SK-N-SH treated with all-trans-retinoic acid at 6 μM for 48 hours (cell line): ENCODE measurements around the gene SGF29.

Experiments
- ATAC-seq: fragments of 200-7000 bp; cut with Tn5 transposase; 3 replicates; pipeline ENCODE4 v1.9.1; 2020; ENCODE audit warnings: mild to moderate bottlenecking, moderate library complexity
- BACH2 ChIP-seq: fragments of 250-450 bp; sonication (Bioruptor Pico); IDR thresholded peaks from 2 replicates; pipeline ENCODE4 v1.9.0; 2021; ENCODE audit warnings: mild to moderate bottlenecking, borderline replicate concordance
- CSRNP3 ChIP-seq: fragments of 250-450 bp; sonication (Bioruptor Pico); IDR thresholded peaks from 2 replicates; pipeline ENCODE4 v1.5.1; 2021; ENCODE audit warnings: mild to moderate bottlenecking, moderate library complexity
- ESRRG ChIP-seq: fragments of 250-450 bp; sonication (Bioruptor Pico); IDR thresholded peaks from 2 replicates; pipeline ENCODE4 v1.6.1; 2021; ENCODE audit warnings: mild to moderate bottlenecking
- ISL1 ChIP-seq: fragments of 250-450 bp; sonication (Bioruptor Pico); IDR thresholded peaks from 2 replicates; pipeline ENCODE4 v2.1.2; 2022; ENCODE audit warnings: mild to moderate bottlenecking, moderate library complexity
- OSR1 ChIP-seq: fragments of 250-450 bp; sonication (Bioruptor Pico); IDR thresholded peaks from 2 replicates; pipeline ENCODE4 v1.8.0; 2022; ENCODE audit warnings: moderate library complexity, mild to moderate bottlenecking, inconsistent platforms
- PPARA ChIP-seq: fragments of 250-450 bp; sonication (Bioruptor Pico); IDR thresholded peaks from 2 replicates; pipeline ENCODE4 v1.5.0; 2020; ENCODE audit warnings: mild to moderate bottlenecking, borderline replicate concordance
- RARB ChIP-seq: fragments of 250-450 bp; sonication (Bioruptor Pico); IDR thresholded peaks from 2 replicates; pipeline ENCODE4 v1.8.0; 2021; ENCODE audit warnings: mild to moderate bottlenecking, moderate library complexity
- SNAI2 ChIP-seq: fragments of 250-450 bp; sonication (Bioruptor Pico); IDR thresholded peaks from 2 replicates; pipeline ENCODE4 v1.5.0; 2020; ENCODE audit warnings: mild to moderate bottlenecking, moderate library complexity
- TCF4 ChIP-seq: fragments of 250-450 bp; sonication (Bioruptor Pico); IDR thresholded peaks from 2 replicates; pipeline ENCODE4 v1.8.0; 2021; ENCODE audit warnings: mild to moderate bottlenecking, moderate library complexity, borderline replicate concordance
- ZC3H10 ChIP-seq: fragments of 250-450 bp; sonication (Bioruptor Pico); IDR thresholded peaks from 2 replicates; pipeline ENCODE4 v1.5.1; 2021; ENCODE audit warnings: mild to moderate bottlenecking, moderate library complexity
- ZFP3 ChIP-seq: fragments of 250-450 bp; sonication (Bioruptor Pico); IDR thresholded peaks from 2 replicates; pipeline ENCODE4 v1.5.0; 2020; ENCODE audit warnings: mild to moderate bottlenecking, moderate library complexity
- ZFP30 ChIP-seq: fragments of 450-650 bp; formaldehyde crosslinking; IDR thresholded peaks from 2 replicates; pipeline ENCODE4 v1.5.0; 2022; ENCODE audit warnings: mild to moderate bottlenecking, moderate library complexity
- ZNF565 ChIP-seq: fragments of 450-650 bp; formaldehyde crosslinking; conservative IDR thresholded peaks from 2 replicates; pipeline ENCODE4 v1.5.0; 2020; ENCODE audit warnings: low read depth, mild to moderate bottlenecking, moderate library complexity
- ZNF70 ChIP-seq: fragments of 450-650 bp; formaldehyde crosslinking; IDR thresholded peaks from 2 replicates; pipeline ENCODE4 v1.5.0; 2020; ENCODE audit warnings: mild to moderate bottlenecking, moderate library complexity
- ZNF8 ChIP-seq: fragments of 450-650 bp; formaldehyde crosslinking; IDR thresholded peaks from 2 replicates; pipeline ENCODE4 v1.5.0; 2020; ENCODE audit warnings: mild to moderate bottlenecking, moderate library complexity
- TF ChIP-seq, protein P1 (sequence below): fragments of 250-450 bp; sonication (Bioruptor Pico); IDR thresholded peaks from 2 replicates; pipeline ENCODE4 v1.8.0; 2021; ENCODE audit warnings: low read depth, mild to moderate bottlenecking, moderate library complexity, borderline replicate concordance
- TF ChIP-seq, protein P2 (sequence below): fragments of 250-450 bp; sonication (Bioruptor Pico); IDR thresholded peaks from 2 replicates; pipeline ENCODE4 v1.5.1; 2020; ENCODE audit warnings: low read depth, mild to moderate bottlenecking, moderate library complexity
- TF ChIP-seq, protein P3 (sequence below): fragments of 250-450 bp; sonication (Bioruptor Pico); IDR thresholded peaks from 2 replicates; pipeline ENCODE4 v1.5.0; 2020; ENCODE audit warnings: mild to moderate bottlenecking, moderate library complexity

Gene SGF29

GRCh38 chr16:28511801-28512789 is 41.6 kb upstream of the SGF29 start (continued):
- no peak for TF ChIP-seq OSR1
- TF ChIP-seq PPARA (CRISPR knock-in tag), result no peak

DNA sequence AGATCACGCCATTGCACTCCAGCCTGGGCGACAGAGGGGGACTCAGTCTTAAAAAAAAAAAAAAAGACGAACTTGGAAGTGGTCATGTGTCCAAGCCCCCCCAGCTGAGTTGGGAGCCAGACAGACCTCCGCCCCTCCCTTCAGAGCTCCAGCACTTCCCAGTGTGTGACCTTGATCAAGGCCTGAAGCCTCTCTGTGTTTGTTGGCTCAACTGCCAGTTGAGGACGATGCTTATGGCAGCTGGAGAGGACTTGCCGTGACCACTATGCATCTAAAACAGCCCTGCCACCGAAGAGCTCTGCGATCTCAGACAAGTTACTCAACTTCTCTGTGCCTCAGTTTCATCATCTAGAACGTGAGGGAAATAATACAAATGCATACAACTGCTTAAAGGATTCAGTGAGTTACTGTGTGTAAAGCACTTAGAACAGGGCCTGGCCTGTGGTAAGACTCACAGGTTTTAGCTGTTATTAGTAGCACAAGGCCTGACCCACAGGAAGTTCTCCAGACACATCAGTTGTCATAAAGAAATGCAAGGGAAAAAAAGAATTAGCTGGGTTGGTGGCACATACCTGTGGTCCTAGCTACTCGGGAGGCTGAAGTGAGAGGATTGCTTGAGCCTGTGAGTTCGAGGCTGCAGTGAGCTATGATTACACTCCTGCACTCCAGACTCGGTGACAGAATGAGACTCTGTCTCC is 40.1 kb upstream of the SGF29 start:
- TF ChIP-seq ZFP30 (CRISPR knock-in tag) (no peak), BACH2 (CRISPR knock-in tag) (no peak), ZC3H10 (CRISPR knock-in tag) (no peak), ISL1 (no peak)
- TF ChIP-seq, protein P1, sequence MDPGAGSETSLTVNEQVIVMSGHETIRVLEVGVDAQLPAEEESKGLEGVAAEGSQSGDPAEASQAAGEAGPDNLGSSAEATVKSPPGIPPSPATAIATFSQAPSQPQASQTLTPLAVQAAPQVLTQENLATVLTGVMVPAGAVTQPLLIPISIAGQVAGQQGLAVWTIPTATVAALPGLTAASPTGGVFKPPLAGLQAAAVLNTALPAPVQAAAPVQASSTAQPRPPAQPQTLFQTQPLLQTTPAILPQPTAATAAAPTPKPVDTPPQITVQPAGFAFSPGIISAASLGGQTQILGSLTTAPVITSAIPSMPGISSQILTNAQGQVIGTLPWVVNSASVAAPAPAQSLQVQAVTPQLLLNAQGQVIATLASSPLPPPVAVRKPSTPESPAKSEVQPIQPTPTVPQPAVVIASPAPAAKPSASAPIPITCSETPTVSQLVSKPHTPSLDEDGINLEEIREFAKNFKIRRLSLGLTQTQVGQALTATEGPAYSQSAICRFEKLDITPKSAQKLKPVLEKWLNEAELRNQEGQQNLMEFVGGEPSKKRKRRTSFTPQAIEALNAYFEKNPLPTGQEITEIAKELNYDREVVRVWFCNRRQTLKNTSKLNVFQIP (CRISPR knock-in tag), result no peak
- TF ChIP-seq, protein P2, sequence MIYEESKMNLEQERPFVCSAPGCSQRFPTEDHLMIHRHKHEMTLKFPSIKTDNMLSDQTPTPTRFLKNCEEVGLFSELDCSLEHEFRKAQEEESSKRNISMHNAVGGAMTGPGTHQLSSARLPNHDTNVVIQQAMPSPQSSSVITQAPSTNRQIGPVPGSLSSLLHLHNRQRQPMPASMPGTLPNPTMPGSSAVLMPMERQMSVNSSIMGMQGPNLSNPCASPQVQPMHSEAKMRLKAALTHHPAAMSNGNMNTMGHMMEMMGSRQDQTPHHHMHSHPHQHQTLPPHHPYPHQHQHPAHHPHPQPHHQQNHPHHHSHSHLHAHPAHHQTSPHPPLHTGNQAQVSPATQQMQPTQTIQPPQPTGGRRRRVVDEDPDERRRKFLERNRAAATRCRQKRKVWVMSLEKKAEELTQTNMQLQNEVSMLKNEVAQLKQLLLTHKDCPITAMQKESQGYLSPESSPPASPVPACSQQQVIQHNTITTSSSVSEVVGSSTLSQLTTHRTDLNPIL (CRISPR knock-in tag), result no peak
- ATAC-seq, result no peak; the same call in 2 of the 3 replicates

- TF ChIP-seq ZFP3, result no peak
- no peak for TF ChIP-seq SNAI2 (CRISPR knock-in tag)
- ATAC-seq, result no peak; the same call in 2 of the 3 replicates
Observed at GRCh38 chr16:28514246-28514645, 39.5 kb upstream of the SGF29 start.

GRCh38 chr16:28520672-28521071 is 33.0 kb upstream of the SGF29 start:
- TF ChIP-seq RARB (CRISPR knock-in tag), result no peak
- no peak for TF ChIP-seq ZNF8 (CRISPR knock-in tag)
- TF ChIP-seq PPARA (CRISPR knock-in tag), result no peak
- TF ChIP-seq ZNF70 (CRISPR knock-in tag), result no peak
- no peak for TF ChIP-seq ZNF565 (CRISPR knock-in tag)
- TF ChIP-seq, protein P2 (CRISPR knock-in tag), result no peak
- TF ChIP-seq, protein P1 (CRISPR knock-in tag), result no peak
- TF ChIP-seq, protein P3, sequence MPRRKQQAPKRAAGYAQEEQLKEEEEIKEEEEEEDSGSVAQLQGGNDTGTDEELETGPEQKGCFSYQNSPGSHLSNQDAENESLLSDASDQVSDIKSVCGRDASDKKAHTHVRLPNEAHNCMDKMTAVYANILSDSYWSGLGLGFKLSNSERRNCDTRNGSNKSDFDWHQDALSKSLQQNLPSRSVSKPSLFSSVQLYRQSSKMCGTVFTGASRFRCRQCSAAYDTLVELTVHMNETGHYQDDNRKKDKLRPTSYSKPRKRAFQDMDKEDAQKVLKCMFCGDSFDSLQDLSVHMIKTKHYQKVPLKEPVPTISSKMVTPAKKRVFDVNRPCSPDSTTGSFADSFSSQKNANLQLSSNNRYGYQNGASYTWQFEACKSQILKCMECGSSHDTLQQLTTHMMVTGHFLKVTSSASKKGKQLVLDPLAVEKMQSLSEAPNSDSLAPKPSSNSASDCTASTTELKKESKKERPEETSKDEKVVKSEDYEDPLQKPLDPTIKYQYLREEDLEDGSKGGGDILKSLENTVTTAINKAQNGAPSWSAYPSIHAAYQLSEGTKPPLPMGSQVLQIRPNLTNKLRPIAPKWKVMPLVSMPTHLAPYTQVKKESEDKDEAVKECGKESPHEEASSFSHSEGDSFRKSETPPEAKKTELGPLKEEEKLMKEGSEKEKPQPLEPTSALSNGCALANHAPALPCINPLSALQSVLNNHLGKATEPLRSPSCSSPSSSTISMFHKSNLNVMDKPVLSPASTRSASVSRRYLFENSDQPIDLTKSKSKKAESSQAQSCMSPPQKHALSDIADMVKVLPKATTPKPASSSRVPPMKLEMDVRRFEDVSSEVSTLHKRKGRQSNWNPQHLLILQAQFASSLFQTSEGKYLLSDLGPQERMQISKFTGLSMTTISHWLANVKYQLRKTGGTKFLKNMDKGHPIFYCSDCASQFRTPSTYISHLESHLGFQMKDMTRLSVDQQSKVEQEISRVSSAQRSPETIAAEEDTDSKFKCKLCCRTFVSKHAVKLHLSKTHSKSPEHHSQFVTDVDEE, result no peak
- TF ChIP-seq ISL1, result no peak
- TF ChIP-seq ESRRG, result no peak
- no peak for TF ChIP-seq CSRNP3 (CRISPR knock-in tag)
- TF ChIP-seq ZFP3, result no peak
- TF ChIP-seq ZC3H10 (CRISPR knock-in tag), result no peak
- no peak for TF ChIP-seq OSR1
- no peak for TF ChIP-seq BACH2 (CRISPR knock-in tag)
- TF ChIP-seq SNAI2 (CRISPR knock-in tag), result no peak
- no peak for TF ChIP-seq TCF4 (CRISPR knock-in tag)

More at GRCh38 chr16:28520672-28521071, 33.0 kb upstream of the SGF29 start:
- no peak for ATAC-seq
